HepG2 (cell line): Measurements from ENCODE around the gene VGF. TPM values are rescaled to one million over a fixed set of nuclear protein-coding genes. Genes with fewer than 3 reads are reported as not detected.

Experiments
- AHR ChIP-seq: IDR thresholded peaks from 2 replicates; pipeline ENCODE4 v1.6.1; 2018; ENCODE audit warnings: missing genetic modification reagents, missing compliant biosample characterization
- CREM ChIP-seq, 2 experiments: sonication (generic) in 1 of 2; formaldehyde crosslinking in 1 of 2; IDR thresholded peaks; 2 replicates each; pipeline versions ENCODE4 v1.4.0 to v1.6.1; 2016 to 2020; ENCODE audit warnings: antibody characterized with exemption in 1 of 2, mild to moderate bottlenecking in 1 of 2, missing genetic modification reagents in 1 of 2
- ELF4 ChIP-seq: sonication (generic); formaldehyde crosslinking; IDR thresholded peaks from 2 replicates; pipeline ENCODE4 v1.5.0; 2020; ENCODE audit warnings: missing genetic modification reagents, mild to moderate bottlenecking, moderate library complexity, borderline replicate concordance
- MYNN ChIP-seq: sonication (generic); formaldehyde crosslinking; IDR thresholded peaks from 2 replicates; pipeline ENCODE4 v1.4.0; 2020; ENCODE audit warnings: mild to moderate bottlenecking, low read depth, missing genetic modification reagents
- NONO ChIP-seq, 2 experiments: fragments of 450-650 bp in 1 of 2; sonication (generic) in 1 of 2; formaldehyde crosslinking in 1 of 2; IDR thresholded peaks in 1 of 2; conservative IDR thresholded peaks in 1 of 2; 2 replicates each; pipeline versions ENCODE4 v1.6.1 to v1.8.0; 2017 to 2022; ENCODE audit warnings: mild to moderate bottlenecking in 1 of 2, missing genetic modification reagents in 1 of 2, moderate library complexity in 1 of 2
- ZC3H4 ChIP-seq: sonication (generic); formaldehyde crosslinking; IDR thresholded peaks from 2 replicates; pipeline ENCODE4 v1.4.0; 2020; ENCODE audit warnings: missing genetic modification reagents, borderline replicate concordance
- ZMYM3 ChIP-seq: sonication (generic); formaldehyde crosslinking; IDR thresholded peaks from 2 replicates; pipeline ENCODE4 v1.5.1; 2020; ENCODE audit warnings: mild to moderate bottlenecking, missing genetic modification reagents
- ZNF256 ChIP-seq: sonication (generic); formaldehyde crosslinking; conservative IDR thresholded peaks from 2 replicates; pipeline ENCODE4 v1.4.0; 2020; ENCODE audit warnings: missing genetic modification reagents
- ZNF264 ChIP-seq: sonication (generic); formaldehyde crosslinking; IDR thresholded peaks from 2 replicates; pipeline ENCODE4 v1.4.0; 2020; ENCODE audit warnings: missing genetic modification reagents
- ZNF350 ChIP-seq: sonication (generic); formaldehyde crosslinking; IDR thresholded peaks from 2 replicates; pipeline ENCODE4 v1.4.0; 2020; ENCODE audit warnings: mild to moderate bottlenecking, low read depth, missing genetic modification reagents, borderline replicate concordance
- ZNF703 ChIP-seq: sonication (generic); formaldehyde crosslinking; IDR thresholded peaks from 2 replicates; pipeline ENCODE4 v1.5.1; 2020; ENCODE audit warnings: missing genetic modification reagents, mild to moderate bottlenecking, moderate library complexity, borderline replicate concordance
- polyA plus RNA-seq, 8 experiments: library from polyadenylated mRNA; depleted of rRNA in 3 of 8; stranded (reverse) in 7 of 8; unstranded in 1 of 8; fragments of >200 nt; fragmentation: Illumina TruSeq in 4 of 8; extraction: Trizol in 4 of 8; gene quantifications; 2 replicates each; pipeline versions ENCODE4 v1.2.1 to v1.2.3, GENCODE V29; 2011 to 2016; ENCODE audit warnings: low read depth in 4 of 8, missing spikeins in 1 of 8, mixed read lengths in 1 of 8; ENCODE audit not compliant: insufficient read depth in 1 of 8
- total RNA-seq, 5 experiments: library from RNA; depleted of rRNA; stranded (reverse); fragments of >200 nt; fragmentation: Illumina TruSeq; extraction: Trizol; gene quantifications; 2 replicates each; pipeline ENCODE4 v1.2.3, GENCODE V29; 2016; ENCODE audit warnings: low read depth in 1 of 5
- TF ChIP-seq, protein P1 (sequence below): sonication (generic); formaldehyde crosslinking; IDR thresholded peaks from 2 replicates; pipeline ENCODE4 v1.5.0; 2020; ENCODE audit warnings: missing genetic modification reagents
- TF ChIP-seq, protein P2 (sequence below): sonication (generic); formaldehyde crosslinking; IDR thresholded peaks from 2 replicates; pipeline ENCODE4 v1.4.0; 2020; ENCODE audit warnings: mild to moderate bottlenecking, low read depth, missing genetic modification reagents
- TF ChIP-seq, protein P3 (sequence below): sonication (generic); formaldehyde crosslinking; IDR thresholded peaks from 2 replicates; pipeline ENCODE4 v1.5.1; 2020; ENCODE audit warnings: mild to moderate bottlenecking, moderate library complexity, missing genetic modification reagents
- TF ChIP-seq, protein P4 (sequence below): sonication (generic); formaldehyde crosslinking; IDR thresholded peaks from 2 replicates; pipeline ENCODE4 v1.5.1; 2020; ENCODE audit warnings: missing genetic modification reagents, mild to moderate bottlenecking, borderline replicate concordance
- TF ChIP-seq, protein P5 (sequence below): sonication (generic); formaldehyde crosslinking; conservative IDR thresholded peaks from 2 replicates; pipeline ENCODE4 v1.5.0; 2020; ENCODE audit warnings: missing genetic modification reagents
- TF ChIP-seq, protein P6 (sequence below): sonication (generic); formaldehyde crosslinking; IDR thresholded peaks from 2 replicates; pipeline ENCODE4 v1.4.0; 2020; ENCODE audit warnings: low read depth, missing genetic modification reagents

Gene VGF
- total and polyA plus RNA-seq, 2 of the 13 experiments (the other 11 are each of a cell fraction or from before 2014, with no cell fraction given) = 0.12 to 0.46 TPM

DNA sequence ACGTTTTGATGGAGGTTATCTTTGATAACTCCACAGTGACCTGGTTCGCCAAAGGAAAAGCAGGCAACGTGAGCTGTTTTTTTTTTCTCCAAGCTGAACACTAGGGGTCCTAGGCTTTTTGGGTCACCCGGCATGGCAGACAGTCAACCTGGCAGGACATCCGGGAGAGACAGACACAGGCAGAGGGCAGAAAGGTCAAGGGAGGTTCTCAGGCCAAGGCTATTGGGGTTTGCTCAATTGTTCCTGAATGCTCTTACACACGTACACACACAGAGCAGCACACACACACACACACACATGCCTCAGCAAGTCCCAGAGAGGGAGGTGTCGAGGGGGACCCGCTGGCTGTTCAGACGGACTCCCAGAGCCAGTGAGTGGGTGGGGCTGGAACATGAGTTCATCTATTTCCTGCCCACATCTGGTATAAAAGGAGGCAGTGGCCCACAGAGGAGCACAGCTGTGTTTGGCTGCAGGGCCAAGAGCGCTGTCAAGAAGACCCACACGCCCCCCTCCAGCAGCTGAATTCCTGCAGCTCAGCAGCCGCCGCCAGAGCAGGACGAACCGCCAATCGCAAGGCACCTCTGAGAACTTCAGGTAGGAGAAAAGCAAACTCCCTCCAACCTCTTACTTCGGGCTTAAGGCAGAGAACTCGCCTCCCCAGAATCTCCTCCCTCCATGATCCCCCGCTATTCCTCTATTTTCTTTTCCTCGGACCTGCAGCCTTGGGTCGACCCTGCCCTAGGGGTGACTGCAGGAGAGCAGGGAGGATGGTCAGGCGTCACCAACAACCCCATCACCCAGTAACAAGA is 38.5 kb downstream of the VGF start, which contains the start of gene SERPINE1 (continued):
- TF ChIP-seq, protein P1, sequence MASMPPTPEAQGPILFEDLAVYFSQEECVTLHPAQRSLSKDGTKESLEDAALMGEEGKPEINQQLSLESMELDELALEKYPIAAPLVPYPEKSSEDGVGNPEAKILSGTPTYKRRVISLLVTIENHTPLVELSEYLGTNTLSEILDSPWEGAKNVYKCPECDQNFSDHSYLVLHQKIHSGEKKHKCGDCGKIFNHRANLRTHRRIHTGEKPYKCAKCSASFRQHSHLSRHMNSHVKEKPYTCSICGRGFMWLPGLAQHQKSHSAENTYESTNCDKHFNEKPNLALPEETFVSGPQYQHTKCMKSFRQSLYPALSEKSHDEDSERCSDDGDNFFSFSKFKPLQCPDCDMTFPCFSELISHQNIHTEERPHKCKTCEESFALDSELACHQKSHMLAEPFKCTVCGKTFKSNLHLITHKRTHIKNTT (CRISPR knock-in tag) = no peak
- TF ChIP-seq AHR (CRISPR knock-in tag) = 0 out of 2 replicates have a peak, but pooled peaks have one; percentile 24
- peak; percentile 99 for TF ChIP-seq ZNF350 (CRISPR knock-in tag)
- no peak; the same call in 1 of the 2 replicates for TF ChIP-seq ZNF703 (CRISPR knock-in tag)
- TF ChIP-seq ZMYM3 (CRISPR knock-in tag) = peak; percentile 69; the same call in 1 of the 2 replicates
- no peak; the same call in 1 of the 2 replicates for TF ChIP-seq ELF4
- TF ChIP-seq, protein P2, sequence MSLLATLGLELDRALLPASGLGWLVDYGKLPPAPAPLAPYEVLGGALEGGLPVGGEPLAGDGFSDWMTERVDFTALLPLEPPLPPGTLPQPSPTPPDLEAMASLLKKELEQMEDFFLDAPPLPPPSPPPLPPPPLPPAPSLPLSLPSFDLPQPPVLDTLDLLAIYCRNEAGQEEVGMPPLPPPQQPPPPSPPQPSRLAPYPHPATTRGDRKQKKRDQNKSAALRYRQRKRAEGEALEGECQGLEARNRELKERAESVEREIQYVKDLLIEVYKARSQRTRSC (CRISPR knock-in tag) = no peak
- TF ChIP-seq, protein P3, sequence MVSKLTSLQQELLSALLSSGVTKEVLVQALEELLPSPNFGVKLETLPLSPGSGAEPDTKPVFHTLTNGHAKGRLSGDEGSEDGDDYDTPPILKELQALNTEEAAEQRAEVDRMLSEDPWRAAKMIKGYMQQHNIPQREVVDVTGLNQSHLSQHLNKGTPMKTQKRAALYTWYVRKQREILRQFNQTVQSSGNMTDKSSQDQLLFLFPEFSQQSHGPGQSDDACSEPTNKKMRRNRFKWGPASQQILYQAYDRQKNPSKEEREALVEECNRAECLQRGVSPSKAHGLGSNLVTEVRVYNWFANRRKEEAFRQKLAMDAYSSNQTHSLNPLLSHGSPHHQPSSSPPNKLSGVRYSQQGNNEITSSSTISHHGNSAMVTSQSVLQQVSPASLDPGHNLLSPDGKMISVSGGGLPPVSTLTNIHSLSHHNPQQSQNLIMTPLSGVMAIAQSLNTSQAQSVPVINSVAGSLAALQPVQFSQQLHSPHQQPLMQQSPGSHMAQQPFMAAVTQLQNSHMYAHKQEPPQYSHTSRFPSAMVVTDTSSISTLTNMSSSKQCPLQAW (CRISPR knock-in tag) = peak; percentile 40; the same call in 1 of the 2 replicates
- TF ChIP-seq, protein P4, sequence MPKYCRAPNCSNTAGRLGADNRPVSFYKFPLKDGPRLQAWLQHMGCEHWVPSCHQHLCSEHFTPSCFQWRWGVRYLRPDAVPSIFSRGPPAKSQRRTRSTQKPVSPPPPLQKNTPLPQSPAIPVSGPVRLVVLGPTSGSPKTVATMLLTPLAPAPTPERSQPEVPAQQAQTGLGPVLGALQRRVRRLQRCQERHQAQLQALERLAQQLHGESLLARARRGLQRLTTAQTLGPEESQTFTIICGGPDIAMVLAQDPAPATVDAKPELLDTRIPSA = no peak
- TF ChIP-seq ZC3H4 (CRISPR knock-in tag) = no peak
- TF ChIP-seq, protein P5, sequence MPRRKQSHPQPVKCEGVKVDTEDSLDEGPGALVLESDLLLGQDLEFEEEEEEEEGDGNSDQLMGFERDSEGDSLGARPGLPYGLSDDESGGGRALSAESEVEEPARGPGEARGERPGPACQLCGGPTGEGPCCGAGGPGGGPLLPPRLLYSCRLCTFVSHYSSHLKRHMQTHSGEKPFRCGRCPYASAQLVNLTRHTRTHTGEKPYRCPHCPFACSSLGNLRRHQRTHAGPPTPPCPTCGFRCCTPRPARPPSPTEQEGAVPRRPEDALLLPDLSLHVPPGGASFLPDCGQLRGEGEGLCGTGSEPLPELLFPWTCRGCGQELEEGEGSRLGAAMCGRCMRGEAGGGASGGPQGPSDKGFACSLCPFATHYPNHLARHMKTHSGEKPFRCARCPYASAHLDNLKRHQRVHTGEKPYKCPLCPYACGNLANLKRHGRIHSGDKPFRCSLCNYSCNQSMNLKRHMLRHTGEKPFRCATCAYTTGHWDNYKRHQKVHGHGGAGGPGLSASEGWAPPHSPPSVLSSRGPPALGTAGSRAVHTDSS (CRISPR knock-in tag) = no peak
- peak; percentile 81 for TF ChIP-seq CREM (IDR thresholded peaks at IDR 0.05)
- no peak for TF ChIP-seq CREM (CRISPR knock-in tag; IDR thresholded peaks at IDR 0.05)
- no peak for TF ChIP-seq ZNF256 (CRISPR knock-in tag)
- TF ChIP-seq, protein P6, sequence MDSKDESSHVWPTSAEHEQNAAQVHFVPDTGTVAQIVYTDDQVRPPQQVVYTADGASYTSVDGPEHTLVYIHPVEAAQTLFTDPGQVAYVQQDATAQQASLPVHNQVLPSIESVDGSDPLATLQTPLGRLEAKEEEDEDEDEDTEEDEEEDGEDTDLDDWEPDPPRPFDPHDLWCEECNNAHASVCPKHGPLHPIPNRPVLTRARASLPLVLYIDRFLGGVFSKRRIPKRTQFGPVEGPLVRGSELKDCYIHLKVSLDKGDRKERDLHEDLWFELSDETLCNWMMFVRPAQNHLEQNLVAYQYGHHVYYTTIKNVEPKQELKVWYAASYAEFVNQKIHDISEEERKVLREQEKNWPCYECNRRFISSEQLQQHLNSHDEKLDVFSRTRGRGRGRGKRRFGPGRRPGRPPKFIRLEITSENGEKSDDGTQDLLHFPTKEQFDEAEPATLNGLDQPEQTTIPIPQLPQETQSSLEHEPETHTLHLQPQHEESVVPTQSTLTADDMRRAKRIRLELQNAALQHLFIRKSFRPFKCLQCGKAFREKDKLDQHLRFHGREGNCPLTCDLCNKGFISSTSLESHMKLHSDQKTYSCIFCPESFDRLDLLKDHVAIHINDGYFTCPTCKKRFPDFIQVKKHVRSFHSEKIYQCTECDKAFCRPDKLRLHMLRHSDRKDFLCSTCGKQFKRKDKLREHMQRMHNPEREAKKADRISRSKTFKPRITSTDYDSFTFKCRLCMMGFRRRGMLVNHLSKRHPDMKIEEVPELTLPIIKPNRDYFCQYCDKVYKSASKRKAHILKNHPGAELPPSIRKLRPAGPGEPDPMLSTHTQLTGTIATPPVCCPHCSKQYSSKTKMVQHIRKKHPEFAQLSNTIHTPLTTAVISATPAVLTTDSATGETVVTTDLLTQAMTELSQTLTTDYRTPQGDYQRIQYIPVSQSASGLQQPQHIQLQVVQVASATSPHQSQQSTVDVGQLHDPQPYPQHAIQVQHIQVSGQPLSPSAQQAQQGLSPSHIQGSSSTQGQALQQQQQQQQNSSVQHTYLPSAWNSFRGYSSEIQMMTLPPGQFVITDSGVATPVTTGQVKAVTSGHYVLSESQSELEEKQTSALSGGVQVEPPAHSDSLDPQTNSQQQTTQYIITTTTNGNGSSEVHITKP = peak; percentile 2; the same call in 1 of the 2 replicates
- TF ChIP-seq MYNN (CRISPR knock-in tag) = no peak
- no peak for TF ChIP-seq ZNF264 (CRISPR knock-in tag)
- no peak for TF ChIP-seq NONO (IDR thresholded peaks at IDR 0.05)
- peak; percentile 96 for TF ChIP-seq NONO (CRISPR knock-in tag; conservative IDR thresholded peaks at IDR 0.05)
